Liver (tissue), 9 donors: ENCODE measurements around the gene DOCK8. TPM values are rescaled to one million over a fixed set of nuclear protein-coding genes. Genes with fewer than 3 reads are reported as not detected.

Experiments used
- DNase-seq: peaks from one replicate; pipeline ENCODE4 v3.0.0-alpha.2; 2017; ENCODE audit warnings: low spot score
- H3K27ac ChIP-seq, 2 donors: one replicate each; pipeline ENCODE4 v1.7.0; 2013; ENCODE audit warnings: inconsistent platforms in 2 of 2, low read length in 2 of 2, control low read depth in 1 of 2, low read depth in 1 of 2, mild to moderate bottlenecking in 1 of 2
- H3K27me3 ChIP-seq, 4 donors: one replicate each; pipeline versions ENCODE4 v1.6.1 to v1.7.0; 2013; ENCODE audit warnings: low read length in 3 of 4, inconsistent platforms in 1 of 4, mild to moderate bottlenecking in 1 of 4, moderate library complexity in 1 of 4; ENCODE audit not compliant: control insufficient read depth in 4 of 4, insufficient read depth in 4 of 4
- H3K36me3 ChIP-seq, 4 donors: one replicate each; pipeline versions ENCODE4 v1.6.1 to v1.7.0; 2013; ENCODE audit warnings: low read length in 3 of 4, mild to moderate bottlenecking in 3 of 4, low read depth in 1 of 4, moderate library complexity in 1 of 4; ENCODE audit not compliant: control insufficient read depth in 4 of 4, insufficient read depth in 3 of 4
- H3K4me1 ChIP-seq, 4 donors: one replicate each; pipeline versions ENCODE4 v1.6.1 to v1.7.0; 2013; ENCODE audit warnings: low read length in 3 of 4, mild to moderate bottlenecking in 3 of 4, moderate library complexity in 1 of 4; ENCODE audit not compliant: control insufficient read depth in 4 of 4, insufficient read depth in 4 of 4
- H3K4me3 ChIP-seq, 3 donors: one replicate each; pipeline versions ENCODE4 v1.6.1 to v1.7.0; 2013; ENCODE audit warnings: low read length in 3 of 3, control low read depth in 1 of 3, low read depth in 1 of 3, mild to moderate bottlenecking in 1 of 3
- H3K9ac ChIP-seq, 2 donors: one replicate each; pipeline ENCODE4 v1.7.0; 2013; ENCODE audit warnings: low read length in 2 of 2, mild to moderate bottlenecking in 2 of 2, moderate library complexity in 2 of 2, control low read depth in 1 of 2, low read depth in 1 of 2
- H3K9me3 ChIP-seq, 4 donors: one replicate each; pipeline versions ENCODE4 v1.6.1 to v1.7.0; 2013; ENCODE audit warnings: low read length in 3 of 4; ENCODE audit not compliant: control insufficient read depth in 4 of 4
- EGR1 ChIP-seq, 2 donors: IDR thresholded peaks; 2 replicates each; pipeline ENCODE4 v1.6.1; 2016 to 2018; ENCODE audit warnings: antibody characterized with exemption in 2 of 2, low read depth in 2 of 2
- FOXA1 ChIP-seq: IDR thresholded peaks from 2 replicates; pipeline ENCODE4 v1.6.1; 2016; ENCODE audit warnings: antibody characterized with exemption
- HNF4A ChIP-seq, 2 donors: conservative IDR thresholded peaks; 2 replicates each; pipeline ENCODE4 v1.6.1; 2016; ENCODE audit warnings: antibody characterized with exemption in 2 of 2, mild to moderate bottlenecking in 2 of 2
- HNF4G ChIP-seq: IDR thresholded peaks from 2 replicates; pipeline ENCODE4 v1.6.1; 2016; ENCODE audit warnings: antibody characterized with exemption
- JUND ChIP-seq, 2 donors: IDR thresholded peaks; 2 replicates each; pipeline ENCODE4 v1.6.1; 2016; ENCODE audit warnings: antibody characterized with exemption in 2 of 2
- NR2F2 ChIP-seq: IDR thresholded peaks from 2 replicates; pipeline ENCODE4 v1.6.1; 2016; ENCODE audit warnings: antibody characterized with exemption
- RAD21 ChIP-seq, 2 donors: IDR thresholded peaks; 2 replicates each; pipeline ENCODE4 v1.6.1; 2016; ENCODE audit warnings: antibody characterized with exemption in 2 of 2, mild to moderate bottlenecking in 2 of 2
- TAF1 ChIP-seq: conservative IDR thresholded peaks from 2 replicates; pipeline ENCODE4 v1.6.1; 2016; ENCODE audit warnings: antibody characterized with exemption, mild to moderate bottlenecking
- YY1 ChIP-seq: IDR thresholded peaks from 2 replicates; pipeline ENCODE4 v1.6.1; 2016; ENCODE audit warnings: antibody characterized with exemption, mild to moderate bottlenecking
- WGBS: extraction: QIAGEN DNeasy Blood & Tissue Kit; methylation state at CpG from one replicate; pipeline ENCODE4 v1.1.7; 2013; 5-methylcytosine and 5-hydroxymethylcytosine counted together
- polyA plus RNA-seq, 2 donors: library from polyadenylated mRNA; stranded (reverse) in 1 of 2; unstranded in 1 of 2; fragments of 200-250 nt in 1 of 2; fragments of >200 nt in 1 of 2; fragmentation: Nextera tagmentation in 1 of 2; extraction: Ambion mirVana in 1 of 2; gene quantifications; one replicate each; pipeline versions ENCODE4 v1.2.1 to v1.2.3, GENCODE V29; 2013 to 2015
- total RNA-seq, 2 donors: library from RNA; depleted of rRNA; stranded (reverse); fragments of >200 nt; gene quantifications; one replicate each; pipeline ENCODE4 v1.2.3, GENCODE V29; 2014
- TF ChIP-seq, protein P1 (sequence below): IDR thresholded peaks from 2 replicates; pipeline ENCODE4 v1.6.1; 2016; ENCODE audit warnings: antibody characterized with exemption
- TF ChIP-seq, protein P2 (sequence below): IDR thresholded peaks from 2 replicates; pipeline ENCODE4 v1.6.1; 2016; ENCODE audit warnings: antibody characterized with exemption
- TF ChIP-seq, protein P3 (sequence below): IDR thresholded peaks from 2 replicates; pipeline ENCODE4 v1.6.1; 2016; ENCODE audit warnings: antibody characterized with exemption, mild to moderate bottlenecking
- TF ChIP-seq, protein P4 (sequence below): IDR thresholded peaks from 2 replicates; pipeline ENCODE4 v1.6.1; 2016; ENCODE audit warnings: antibody characterized with exemption
- TF ChIP-seq, protein P5 (sequence below): fragments of 150-350 bp; IDR thresholded peaks from 2 replicates; pipeline ENCODE4 v1.5.1; 2017; ENCODE audit warnings: improper control_type of control experiment, low read depth, low read length; ENCODE audit not compliant: missing input control
- donor health status: healthy.
- donor health status: healthy.
- donor health status: healthy.
- donor health status: healthy.
- donor health status: healthy.

Gene DOCK8
- total and polyA plus RNA-seq, 4 donors = 3.8 to 22.6 (median 7.4) TPM

DNA sequence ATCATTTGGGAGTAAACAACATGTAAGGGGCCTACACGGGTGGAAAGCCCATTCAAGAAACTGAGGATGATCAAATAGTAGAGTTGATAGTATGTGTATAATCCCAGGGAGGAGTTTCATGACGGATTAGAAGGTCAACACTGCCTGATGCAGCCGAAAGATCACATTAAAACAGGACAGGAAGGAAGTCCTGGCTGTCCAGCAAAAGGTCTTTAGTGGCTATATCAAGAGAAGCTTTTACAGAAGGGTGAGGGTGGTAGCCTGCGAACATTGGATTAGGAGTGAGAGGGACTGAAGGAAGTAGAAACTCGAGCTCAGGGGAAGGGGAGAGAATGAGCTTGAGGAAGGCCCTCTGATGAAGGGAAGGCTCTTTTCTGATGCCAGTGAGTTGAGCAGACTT lies 36.0 kb downstream of the DOCK8 start:
- Histone ChIP-seq H3K27ac (peak overlapping the region in 1 of 2 donors; percentile 23), H3K27me3 (peaks cover 0 to 3% (median 0%) of the 10 kb centered on the region in 4 donors), H3K9me3 (no peaks in the 10 kb centered on the region), H3K4me3 (no peak overlapping the region), H3K9ac (no peak overlapping the region), H3K4me1 (no peaks in the 10 kb centered on the region), H3K36me3 (no peaks in the 10 kb centered on the region)
- TF ChIP-seq NR2F2 = no peak
- 61% methylated on average over 5 of the region's 5 CpGs for WGBS
- DNase-seq = no peak

DNA sequence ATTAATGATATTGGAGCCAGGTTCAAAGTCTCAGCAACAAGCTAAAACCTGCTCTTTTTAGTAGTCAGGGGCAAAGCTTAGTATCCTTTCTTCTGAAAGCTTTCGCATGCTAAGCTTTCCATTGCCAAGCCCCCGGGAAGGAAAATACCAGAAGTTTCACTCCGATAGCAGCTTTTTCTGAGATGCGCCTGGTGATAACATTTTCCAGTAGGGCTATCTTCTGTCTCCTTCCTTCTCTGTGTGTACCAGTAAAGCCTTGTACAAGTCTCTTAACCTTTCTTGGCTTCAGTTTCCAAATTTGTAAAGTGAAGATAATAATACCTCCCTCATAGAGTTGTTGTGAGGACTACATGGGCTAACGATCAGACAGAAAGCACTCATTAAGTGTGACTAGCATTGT lies 36.7 kb downstream of the DOCK8 start:
- no peaks in the 10 kb centered on the region for H3K4me1 ChIP-seq
- peaks cover 0 to 3% (median 0%) of the 10 kb centered on the region in 4 donors for H3K27me3 ChIP-seq
- H3K36me3 ChIP-seq = no peaks in the 10 kb centered on the region
- TF ChIP-seq, protein P1, sequence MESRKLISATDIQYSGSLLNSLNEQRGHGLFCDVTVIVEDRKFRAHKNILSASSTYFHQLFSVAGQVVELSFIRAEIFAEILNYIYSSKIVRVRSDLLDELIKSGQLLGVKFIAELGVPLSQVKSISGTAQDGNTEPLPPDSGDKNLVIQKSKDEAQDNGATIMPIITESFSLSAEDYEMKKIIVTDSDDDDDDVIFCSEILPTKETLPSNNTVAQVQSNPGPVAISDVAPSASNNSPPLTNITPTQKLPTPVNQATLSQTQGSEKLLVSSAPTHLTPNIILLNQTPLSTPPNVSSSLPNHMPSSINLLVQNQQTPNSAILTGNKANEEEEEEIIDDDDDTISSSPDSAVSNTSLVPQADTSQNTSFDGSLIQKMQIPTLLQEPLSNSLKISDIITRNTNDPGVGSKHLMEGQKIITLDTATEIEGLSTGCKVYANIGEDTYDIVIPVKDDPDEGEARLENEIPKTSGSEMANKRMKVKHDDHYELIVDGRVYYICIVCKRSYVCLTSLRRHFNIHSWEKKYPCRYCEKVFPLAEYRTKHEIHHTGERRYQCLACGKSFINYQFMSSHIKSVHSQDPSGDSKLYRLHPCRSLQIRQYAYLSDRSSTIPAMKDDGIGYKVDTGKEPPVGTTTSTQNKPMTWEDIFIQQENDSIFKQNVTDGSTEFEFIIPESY = no peak
- H3K27ac ChIP-seq = no peak overlapping the region
- WGBS = 93% methylated on average over 5 of the region's 5 CpGs
- H3K9me3 ChIP-seq = no peaks in the 10 kb centered on the region
- no peak overlapping the region for H3K9ac ChIP-seq
- no peak for DNase-seq
- H3K4me3 ChIP-seq = no peak overlapping the region

DNA sequence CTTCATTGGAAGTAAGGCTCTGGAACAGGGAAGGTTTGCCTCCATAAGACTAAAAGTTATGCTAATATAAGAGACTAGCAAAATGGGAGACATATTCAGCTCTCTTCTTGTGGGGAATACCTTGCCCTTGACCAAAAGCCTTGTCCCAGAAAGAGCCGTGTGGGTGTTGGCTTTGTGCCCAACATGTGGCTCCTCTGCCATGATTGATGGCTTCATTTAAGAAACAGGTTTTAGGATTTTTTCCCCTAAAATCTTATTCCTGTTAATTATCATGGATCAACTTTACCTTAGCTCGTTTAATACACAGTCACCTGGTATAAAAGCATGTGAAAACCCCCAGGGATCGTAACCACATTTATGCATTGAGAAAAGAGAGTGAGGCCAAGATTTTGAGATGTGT lies 38.9 kb downstream of the DOCK8 start:
- Histone ChIP-seq H3K27ac (no peak overlapping the region), H3K27me3 (peaks cover 0 to 6% (median 0%) of the 10 kb centered on the region in 4 donors), H3K9ac (no peak overlapping the region), H3K4me3 (no peak overlapping the region), H3K4me1 (no peaks in the 10 kb centered on the region), H3K9me3 (no peaks in the 10 kb centered on the region), H3K36me3 (no peaks in the 10 kb centered on the region)
- no peak for DNase-seq
- 78% methylated on average over 3 of the region's 3 CpGs for WGBS
- TF ChIP-seq, protein P2, sequence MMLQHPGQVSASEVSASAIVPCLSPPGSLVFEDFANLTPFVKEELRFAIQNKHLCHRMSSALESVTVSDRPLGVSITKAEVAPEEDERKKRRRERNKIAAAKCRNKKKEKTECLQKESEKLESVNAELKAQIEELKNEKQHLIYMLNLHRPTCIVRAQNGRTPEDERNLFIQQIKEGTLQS = no peak
- TF ChIP-seq, protein P3, sequence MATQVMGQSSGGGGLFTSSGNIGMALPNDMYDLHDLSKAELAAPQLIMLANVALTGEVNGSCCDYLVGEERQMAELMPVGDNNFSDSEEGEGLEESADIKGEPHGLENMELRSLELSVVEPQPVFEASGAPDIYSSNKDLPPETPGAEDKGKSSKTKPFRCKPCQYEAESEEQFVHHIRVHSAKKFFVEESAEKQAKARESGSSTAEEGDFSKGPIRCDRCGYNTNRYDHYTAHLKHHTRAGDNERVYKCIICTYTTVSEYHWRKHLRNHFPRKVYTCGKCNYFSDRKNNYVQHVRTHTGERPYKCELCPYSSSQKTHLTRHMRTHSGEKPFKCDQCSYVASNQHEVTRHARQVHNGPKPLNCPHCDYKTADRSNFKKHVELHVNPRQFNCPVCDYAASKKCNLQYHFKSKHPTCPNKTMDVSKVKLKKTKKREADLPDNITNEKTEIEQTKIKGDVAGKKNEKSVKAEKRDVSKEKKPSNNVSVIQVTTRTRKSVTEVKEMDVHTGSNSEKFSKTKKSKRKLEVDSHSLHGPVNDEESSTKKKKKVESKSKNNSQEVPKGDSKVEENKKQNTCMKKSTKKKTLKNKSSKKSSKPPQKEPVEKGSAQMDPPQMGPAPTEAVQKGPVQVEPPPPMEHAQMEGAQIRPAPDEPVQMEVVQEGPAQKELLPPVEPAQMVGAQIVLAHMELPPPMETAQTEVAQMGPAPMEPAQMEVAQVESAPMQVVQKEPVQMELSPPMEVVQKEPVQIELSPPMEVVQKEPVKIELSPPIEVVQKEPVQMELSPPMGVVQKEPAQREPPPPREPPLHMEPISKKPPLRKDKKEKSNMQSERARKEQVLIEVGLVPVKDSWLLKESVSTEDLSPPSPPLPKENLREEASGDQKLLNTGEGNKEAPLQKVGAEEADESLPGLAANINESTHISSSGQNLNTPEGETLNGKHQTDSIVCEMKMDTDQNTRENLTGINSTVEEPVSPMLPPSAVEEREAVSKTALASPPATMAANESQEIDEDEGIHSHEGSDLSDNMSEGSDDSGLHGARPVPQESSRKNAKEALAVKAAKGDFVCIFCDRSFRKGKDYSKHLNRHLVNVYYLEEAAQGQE = no peak
- TF ChIP-seq FOXA1 (no peak), YY1 (no peak), TAF1 (no peak), HNF4A (conservative IDR thresholded peaks at IDR 0.05) (no peak), NR2F2 (no peak), EGR1 (IDR thresholded peaks at IDR 0.05; ENCODE audit: low read depth in 2 of 2) (no peak), JUND (IDR thresholded peaks at IDR 0.05) (no peak), HNF4G (no peak), RAD21 (IDR thresholded peaks at IDR 0.05) (no peak)
- TF ChIP-seq, protein P4, sequence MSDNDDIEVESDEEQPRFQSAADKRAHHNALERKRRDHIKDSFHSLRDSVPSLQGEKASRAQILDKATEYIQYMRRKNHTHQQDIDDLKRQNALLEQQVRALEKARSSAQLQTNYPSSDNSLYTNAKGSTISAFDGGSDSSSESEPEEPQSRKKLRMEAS = no peak
- TF ChIP-seq, protein P5, sequence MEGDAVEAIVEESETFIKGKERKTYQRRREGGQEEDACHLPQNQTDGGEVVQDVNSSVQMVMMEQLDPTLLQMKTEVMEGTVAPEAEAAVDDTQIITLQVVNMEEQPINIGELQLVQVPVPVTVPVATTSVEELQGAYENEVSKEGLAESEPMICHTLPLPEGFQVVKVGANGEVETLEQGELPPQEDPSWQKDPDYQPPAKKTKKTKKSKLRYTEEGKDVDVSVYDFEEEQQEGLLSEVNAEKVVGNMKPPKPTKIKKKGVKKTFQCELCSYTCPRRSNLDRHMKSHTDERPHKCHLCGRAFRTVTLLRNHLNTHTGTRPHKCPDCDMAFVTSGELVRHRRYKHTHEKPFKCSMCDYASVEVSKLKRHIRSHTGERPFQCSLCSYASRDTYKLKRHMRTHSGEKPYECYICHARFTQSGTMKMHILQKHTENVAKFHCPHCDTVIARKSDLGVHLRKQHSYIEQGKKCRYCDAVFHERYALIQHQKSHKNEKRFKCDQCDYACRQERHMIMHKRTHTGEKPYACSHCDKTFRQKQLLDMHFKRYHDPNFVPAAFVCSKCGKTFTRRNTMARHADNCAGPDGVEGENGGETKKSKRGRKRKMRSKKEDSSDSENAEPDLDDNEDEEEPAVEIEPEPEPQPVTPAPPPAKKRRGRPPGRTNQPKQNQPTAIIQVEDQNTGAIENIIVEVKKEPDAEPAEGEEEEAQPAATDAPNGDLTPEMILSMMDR = no peak
